GM20000 (cell line): Measurements from ENCODE around the gene ZNF648.

ENCODE experiments used
- DNase-seq: peaks from one replicate; pipeline ENCODE4 v3.0.0; 2012; ENCODE audit warnings: low spot score
- TF ChIP-seq, protein P1 (sequence below): IDR thresholded peaks from 2 replicates; pipeline ENCODE4 v1.5.1; 2012; ENCODE audit warnings: mild to moderate bottlenecking, control low read depth; ENCODE audit errors: extremely low read depth, missing control alignments

The ZNF648 gene

DNA sequence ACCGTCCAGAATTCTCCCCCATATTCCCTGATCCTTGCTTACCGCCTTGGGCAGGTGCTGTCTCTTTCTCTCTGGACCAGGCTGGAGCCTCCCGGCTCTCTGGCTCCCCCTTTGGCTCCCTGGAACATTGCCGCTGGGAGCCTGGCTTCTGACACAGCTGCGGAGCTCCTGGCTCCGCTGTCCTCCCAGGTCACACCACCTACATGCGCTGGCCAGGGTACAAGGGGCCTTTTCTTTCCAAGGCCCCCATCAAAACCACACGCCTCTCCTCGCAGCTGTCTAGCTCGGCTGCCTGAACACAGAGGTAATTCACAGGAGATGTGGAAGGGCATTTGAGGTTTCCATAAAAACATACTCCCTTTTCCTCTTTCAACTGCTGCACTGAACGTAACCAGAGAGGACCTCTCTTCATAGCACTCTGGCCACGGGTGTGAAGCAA is 7.5 kb upstream of the ZNF648 start:
- TF ChIP-seq, protein P1, sequence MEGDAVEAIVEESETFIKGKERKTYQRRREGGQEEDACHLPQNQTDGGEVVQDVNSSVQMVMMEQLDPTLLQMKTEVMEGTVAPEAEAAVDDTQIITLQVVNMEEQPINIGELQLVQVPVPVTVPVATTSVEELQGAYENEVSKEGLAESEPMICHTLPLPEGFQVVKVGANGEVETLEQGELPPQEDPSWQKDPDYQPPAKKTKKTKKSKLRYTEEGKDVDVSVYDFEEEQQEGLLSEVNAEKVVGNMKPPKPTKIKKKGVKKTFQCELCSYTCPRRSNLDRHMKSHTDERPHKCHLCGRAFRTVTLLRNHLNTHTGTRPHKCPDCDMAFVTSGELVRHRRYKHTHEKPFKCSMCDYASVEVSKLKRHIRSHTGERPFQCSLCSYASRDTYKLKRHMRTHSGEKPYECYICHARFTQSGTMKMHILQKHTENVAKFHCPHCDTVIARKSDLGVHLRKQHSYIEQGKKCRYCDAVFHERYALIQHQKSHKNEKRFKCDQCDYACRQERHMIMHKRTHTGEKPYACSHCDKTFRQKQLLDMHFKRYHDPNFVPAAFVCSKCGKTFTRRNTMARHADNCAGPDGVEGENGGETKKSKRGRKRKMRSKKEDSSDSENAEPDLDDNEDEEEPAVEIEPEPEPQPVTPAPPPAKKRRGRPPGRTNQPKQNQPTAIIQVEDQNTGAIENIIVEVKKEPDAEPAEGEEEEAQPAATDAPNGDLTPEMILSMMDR: peak; percentile 69
- DNase-seq: peak; percentile 73

DNA sequence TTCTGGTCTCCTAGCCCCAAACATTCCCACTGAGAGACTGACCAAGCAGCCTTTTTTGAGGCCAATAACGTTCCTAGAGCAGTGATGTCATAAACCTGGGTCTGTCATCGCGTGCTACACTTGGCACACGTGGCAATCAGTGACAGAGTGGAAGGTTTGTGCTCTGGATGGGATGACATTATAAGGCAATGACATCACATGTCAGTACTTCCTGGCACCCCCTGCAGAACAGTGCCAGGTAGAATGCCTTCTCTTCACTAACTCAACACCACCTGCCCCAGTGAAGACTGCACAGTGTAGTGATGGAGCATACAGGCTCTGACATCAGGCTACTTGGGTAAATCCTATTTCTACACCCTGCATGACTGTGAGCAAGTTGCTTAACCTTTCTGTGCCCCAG is 5.4 kb upstream of the ZNF648 start:
- DNase-seq: no peak
- TF ChIP-seq, protein P1: no peak

DNA sequence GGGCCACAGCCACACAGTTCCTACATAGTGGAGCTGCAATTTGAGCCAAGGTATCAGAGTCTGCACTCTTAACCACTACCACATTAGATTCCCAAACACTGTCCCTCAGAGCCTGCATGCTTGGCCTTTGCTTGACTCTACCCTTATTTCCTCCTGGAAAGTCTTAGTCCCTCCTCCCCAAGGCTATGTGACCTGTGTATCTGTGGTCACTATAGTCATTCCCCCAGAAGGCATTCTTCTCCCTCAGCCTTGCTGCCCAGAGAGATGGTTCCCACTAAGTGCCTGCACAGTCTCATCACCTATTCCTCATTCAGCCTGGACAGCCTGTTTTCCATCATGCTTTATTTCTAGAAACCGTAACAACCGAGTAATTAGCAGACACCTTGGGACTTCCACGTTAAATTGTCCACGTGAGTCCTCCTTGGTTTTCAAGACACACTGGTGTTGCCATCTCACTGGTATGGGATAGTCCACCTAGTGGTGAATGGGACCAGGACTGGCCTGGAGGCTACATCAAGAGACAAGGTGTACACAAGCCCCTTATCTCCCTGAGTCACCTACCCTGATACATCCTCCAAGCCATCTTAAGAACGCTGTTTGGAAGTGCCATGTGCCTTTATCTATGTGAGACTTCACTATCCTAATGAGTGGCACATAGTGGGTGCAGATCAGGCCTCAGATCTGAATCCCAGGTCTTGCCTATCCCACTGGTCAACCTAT is 3.8 kb upstream of the ZNF648 start:
- TF ChIP-seq, protein P1: no peak
- DNase-seq: no peak

DNA sequence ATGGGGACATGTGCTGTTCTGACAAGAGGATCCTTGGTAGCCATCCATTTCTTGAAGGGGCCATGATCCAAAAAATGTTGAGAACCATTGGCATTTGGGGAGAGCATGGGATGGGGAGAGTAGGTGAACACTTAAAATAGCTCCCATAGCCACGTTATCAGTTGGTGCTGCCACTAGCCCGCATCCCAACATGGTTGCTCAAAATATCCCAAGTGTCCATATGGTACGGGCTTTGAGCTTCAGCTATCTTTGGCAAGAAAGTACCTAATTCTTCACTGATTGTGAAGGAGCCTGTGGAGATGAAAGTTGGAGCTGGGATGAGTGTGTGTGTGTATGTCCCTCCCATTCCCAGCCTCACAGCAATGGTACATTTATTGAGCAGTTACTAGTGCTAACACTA is 3.1 kb upstream of the ZNF648 start:
- DNase-seq: no peak
- TF ChIP-seq, protein P1: no peak

DNA sequence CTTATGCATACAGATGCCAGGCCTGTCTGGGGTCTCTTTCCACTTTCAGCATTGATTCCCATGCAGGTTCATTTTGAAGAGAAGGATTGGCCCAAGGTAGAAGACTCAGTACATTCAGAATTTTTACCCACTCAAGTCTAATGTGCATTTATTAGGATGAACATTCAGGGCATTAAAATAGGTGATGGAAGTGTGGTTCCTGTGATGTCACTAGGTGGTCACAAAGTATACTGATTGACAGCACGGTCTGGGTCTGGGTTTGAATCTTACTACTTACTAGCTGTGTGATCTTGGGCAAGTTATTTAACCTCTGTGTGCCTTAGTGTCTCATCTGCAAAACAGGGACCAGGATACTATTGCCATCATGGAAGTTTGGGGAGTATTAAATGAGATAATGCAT is 711 bp upstream of the ZNF648 start:
- DNase-seq: no peak
- TF ChIP-seq, protein P1: no peak

DNA sequence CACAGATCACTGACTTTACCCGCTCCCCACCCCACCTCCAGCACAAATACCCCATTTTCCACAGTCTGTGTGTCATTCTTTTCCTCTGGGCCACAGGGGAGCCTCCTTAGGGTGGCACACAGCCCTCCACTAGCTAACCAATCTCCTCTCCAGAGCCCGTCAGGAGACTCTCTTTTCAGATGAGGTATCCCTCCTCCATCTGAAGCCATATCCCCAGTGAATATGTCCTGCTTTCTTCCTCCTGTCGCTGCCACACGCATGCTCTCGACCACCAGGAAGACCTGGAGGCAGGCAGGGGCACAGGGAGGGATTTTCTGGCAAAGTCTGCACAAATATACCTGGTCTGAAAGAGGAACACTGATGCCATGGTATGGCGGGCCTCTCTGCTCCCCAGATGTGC is 635 bp downstream of the ZNF648 start:
- DNase-seq: no peak
- TF ChIP-seq, protein P1: no peak

DNA sequence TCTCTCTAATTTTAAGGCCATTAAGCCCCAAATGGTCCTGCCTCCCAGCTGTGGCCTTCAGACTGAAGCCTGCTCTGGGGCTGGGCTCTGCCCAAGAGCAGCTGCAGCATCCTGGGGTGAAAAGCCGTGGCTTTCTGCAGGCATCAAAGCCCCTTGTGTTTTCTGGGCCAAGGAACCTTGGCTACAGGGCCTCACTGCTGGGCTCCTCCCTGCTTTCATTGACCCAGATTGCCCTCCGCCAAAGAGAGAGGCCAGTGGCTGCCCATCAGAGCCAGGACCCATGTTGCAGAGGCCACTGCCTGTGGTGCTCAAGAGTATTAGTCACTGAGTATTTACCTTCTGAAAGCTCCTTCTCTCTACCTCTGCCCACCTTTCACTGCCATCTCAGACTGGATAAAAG is 1.6 kb downstream of the ZNF648 start:
- TF ChIP-seq, protein P1: no peak
- DNase-seq: no peak
